Immature natural killer cell (primary cell): ENCODE data around the gene FGF8. TPM values are rescaled to one million over a fixed set of nuclear protein-coding genes. Genes with fewer than 3 reads are reported as not detected.

ENCODE experiments used
- DNase-seq, 3 donors: peaks; one replicate each; pipeline ENCODE4 v3.0.0; 2022; ENCODE audit warnings: mixed read lengths in 1 of 3
- H3K27ac Mint-ChIP-seq, 6 donors: one replicate each; pipeline ENCODE4 v1.8.0; 2020; ENCODE audit warnings: mixed read lengths in 6 of 6, mild to moderate bottlenecking in 5 of 6, inconsistent platforms in 4 of 6, moderate library complexity in 3 of 6
- H3K27me3 Mint-ChIP-seq, 3 donors: one replicate each; pipeline ENCODE4 v1.8.0; 2020 to 2021; ENCODE audit warnings: low read depth in 3 of 3, mild to moderate bottlenecking in 3 of 3, mixed read lengths in 3 of 3, moderate library complexity in 3 of 3, inconsistent platforms in 1 of 3
- H3K36me3 Mint-ChIP-seq, 3 donors: one replicate each; pipeline ENCODE4 v1.8.0; 2020; ENCODE audit warnings: mixed read lengths in 3 of 3, inconsistent platforms in 2 of 3, mild to moderate bottlenecking in 2 of 3
- H3K4me1 Mint-ChIP-seq, 2 donors: one replicate each; pipeline ENCODE4 v1.8.0; 2020; ENCODE audit warnings: inconsistent platforms in 2 of 2, mild to moderate bottlenecking in 2 of 2, mixed read lengths in 2 of 2, moderate library complexity in 1 of 2
- H3K4me3 Mint-ChIP-seq, 5 donors: one replicate each; pipeline ENCODE4 v1.8.0; 2020; ENCODE audit warnings: mild to moderate bottlenecking in 5 of 5, mixed read lengths in 5 of 5, inconsistent platforms in 3 of 5, moderate library complexity in 3 of 5
- H3K9me3 Mint-ChIP-seq, 6 donors: one replicate each; pipeline ENCODE4 v1.8.0; 2020; ENCODE audit warnings: mild to moderate bottlenecking in 6 of 6, mixed read lengths in 6 of 6, inconsistent platforms in 4 of 6, moderate library complexity in 3 of 6
- polyA plus RNA-seq, 3 donors: library from polyadenylated mRNA; unstranded; fragments of 300-500 nt; fragmentation: Illumina TruSeq; gene quantifications; one replicate each; pipeline ENCODE4 v1.2.3, GENCODE V29; 2021

The FGF8 gene
- polyA plus RNA-seq, 3 donors from 2014 or later = not detected

DNA sequence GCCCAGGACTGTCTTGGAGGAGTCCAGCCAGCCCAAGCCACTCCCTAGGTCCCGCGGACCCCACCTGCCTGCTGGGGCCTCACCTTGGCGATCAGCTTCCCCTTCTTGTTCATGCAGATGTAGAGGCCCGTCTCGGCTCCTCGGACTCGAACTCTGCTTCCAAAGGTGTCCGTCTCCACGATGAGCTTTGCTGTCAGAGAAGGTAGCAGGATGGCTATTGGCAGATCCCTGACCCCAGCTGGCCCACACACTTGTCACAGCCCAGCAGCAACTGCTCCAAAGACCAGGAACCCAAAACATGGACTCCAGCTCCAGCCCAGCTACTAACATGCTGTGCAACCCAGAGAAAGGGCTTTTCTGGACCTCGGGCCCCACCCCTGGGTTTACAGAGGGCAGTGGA is 4.5 kb downstream of the FGF8 start:
- Mint-ChIP-seq H3K4me3 (no peak overlapping the region), H3K36me3 (no peaks in the 10 kb centered on the region), H3K27ac (no peak overlapping the region), H3K4me1 (peaks cover 0 to 5% of the 10 kb centered on the region in 2 donors), H3K9me3 (peaks cover 0 to 1% (median 0%) of the 10 kb centered on the region in 6 donors), H3K27me3 (peaks cover 19 to 29% (median 28%) of the 10 kb centered on the region in 3 donors)
- DNase-seq = no peak

DNA sequence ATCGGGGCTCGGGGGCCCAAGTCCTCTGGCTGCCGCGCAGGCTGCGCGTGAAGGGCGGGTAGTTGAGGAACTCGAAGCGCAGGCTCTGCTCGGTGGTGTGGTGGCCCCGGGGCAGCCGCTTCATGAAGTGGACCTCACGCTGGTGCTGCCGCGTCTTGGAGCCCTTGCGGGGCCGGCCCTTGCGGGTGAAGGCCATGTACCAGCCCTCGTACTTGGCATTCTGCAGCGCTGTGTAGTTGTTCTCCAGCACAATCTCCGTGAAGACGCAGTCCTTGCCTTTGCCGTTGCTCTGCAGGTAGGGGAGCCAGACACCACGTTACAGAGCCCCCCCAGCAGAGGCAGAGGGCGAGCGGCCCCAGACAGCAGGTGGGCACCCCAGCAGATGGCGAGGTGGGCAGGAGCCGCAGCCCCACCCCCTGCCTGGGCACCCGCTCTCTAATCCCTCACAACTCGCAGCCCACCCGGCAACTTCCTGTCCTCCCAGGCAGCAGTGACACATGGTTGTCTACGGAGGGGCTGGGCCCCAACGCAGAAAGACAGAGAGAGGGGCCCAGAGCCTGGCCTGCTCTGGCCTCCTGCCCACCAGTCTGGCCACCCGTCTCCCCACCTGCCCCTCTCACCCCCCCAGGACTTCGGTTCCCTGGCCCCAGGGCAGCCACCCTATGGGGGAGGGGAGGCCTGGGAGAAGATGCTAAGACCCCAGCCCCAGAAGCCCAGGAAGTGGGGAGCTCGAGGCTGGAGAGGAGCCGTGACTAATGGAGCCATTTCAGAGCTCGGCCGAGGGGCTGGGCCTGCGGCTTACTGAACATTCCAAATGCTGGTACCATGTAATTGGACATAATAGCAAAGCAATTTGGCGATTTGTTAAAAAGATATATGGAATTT is 5.3 kb downstream of the FGF8 start:
- no peak overlapping the region for H3K27ac Mint-ChIP-seq

DNA sequence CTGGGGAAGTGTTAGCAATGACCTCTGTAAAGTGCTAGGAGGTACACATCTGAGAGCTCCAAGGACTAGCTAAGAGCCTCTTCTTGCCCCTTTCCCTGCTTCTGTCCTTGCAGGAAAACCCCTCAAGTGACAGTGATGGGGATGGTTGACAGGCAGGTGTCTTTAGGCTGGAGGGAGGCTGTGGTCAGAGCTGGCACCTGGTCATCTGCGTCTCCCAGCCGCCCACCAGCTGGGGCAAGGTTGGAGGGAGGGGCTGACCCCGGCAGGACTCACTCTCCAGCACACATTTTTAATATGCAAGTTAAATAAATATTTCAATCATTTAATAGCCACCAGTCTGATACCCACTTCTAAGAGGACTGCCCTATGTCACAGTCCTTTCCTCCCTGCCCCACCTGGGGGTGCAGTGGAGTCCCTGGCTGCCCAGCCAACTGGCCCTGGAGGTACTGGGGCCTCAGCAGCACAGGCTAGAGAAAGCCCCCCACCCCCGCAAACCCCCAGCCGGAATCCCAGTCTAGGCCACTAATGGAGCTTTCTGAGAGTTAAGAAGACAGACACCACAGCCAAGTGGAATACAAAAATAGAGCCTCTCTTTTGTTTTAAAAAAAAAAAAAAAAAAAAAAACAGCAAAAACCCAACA is 6.3 kb downstream of the FGF8 start:
- peaks cover 0 to 3% of the 10 kb centered on the region in 2 donors for H3K4me1 Mint-ChIP-seq
- H3K27me3 Mint-ChIP-seq = peaks cover 19 to 33% (median 28%) of the 10 kb centered on the region in 3 donors
- H3K4me3 Mint-ChIP-seq = no peak overlapping the region
- DNase-seq = no peak
- H3K9me3 Mint-ChIP-seq = peaks cover 0 to 1% (median 0%) of the 10 kb centered on the region in 6 donors
- H3K27ac Mint-ChIP-seq = no peak overlapping the region
- H3K36me3 Mint-ChIP-seq = no peaks in the 10 kb centered on the region

More for the DNA sequence above, 5.3 kb downstream of the FGF8 start:
- peaks cover 19 to 31% (median 28%) of the 10 kb centered on the region in 3 donors for H3K27me3 Mint-ChIP-seq
- peaks cover 0 to 1% (median 0%) of the 10 kb centered on the region in 6 donors for H3K9me3 Mint-ChIP-seq
- H3K36me3 Mint-ChIP-seq = no peaks in the 10 kb centered on the region
- no peak overlapping the region for H3K4me3 Mint-ChIP-seq
- DNase-seq = no peak
- H3K4me1 Mint-ChIP-seq = peaks cover 0 to 5% of the 10 kb centered on the region in 2 donors

DNA sequence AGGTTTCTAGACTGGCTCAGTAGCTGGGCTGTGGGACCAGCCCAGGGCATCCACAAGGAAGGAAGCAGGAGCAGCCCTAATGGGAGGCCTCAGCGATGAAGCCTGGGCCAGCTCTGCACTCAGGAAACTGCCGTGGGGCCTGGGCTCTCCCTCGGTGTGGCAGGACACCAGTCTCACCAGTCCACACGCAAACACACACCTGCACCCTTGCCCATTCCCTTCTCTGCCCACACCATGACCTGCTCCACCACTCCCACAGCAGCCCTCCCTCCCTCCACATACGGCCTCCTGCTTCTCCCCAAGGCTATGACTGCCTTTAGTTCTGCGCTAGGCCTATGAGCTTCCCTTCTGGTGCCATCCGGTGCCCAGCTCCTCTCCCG is 7.1 kb downstream of the FGF8 start:
- peaks cover 0 to 1% (median 0%) of the 10 kb centered on the region in 6 donors for H3K9me3 Mint-ChIP-seq
- no peak for DNase-seq
- no peaks in the 10 kb centered on the region for H3K36me3 Mint-ChIP-seq
- no peak overlapping the region for H3K4me3 Mint-ChIP-seq
- peaks cover 0 to 2% of the 10 kb centered on the region in 2 donors for H3K4me1 Mint-ChIP-seq
- peaks cover 15 to 26% (median 25%) of the 10 kb centered on the region in 3 donors for H3K27me3 Mint-ChIP-seq
- no peak overlapping the region for H3K27ac Mint-ChIP-seq

DNA sequence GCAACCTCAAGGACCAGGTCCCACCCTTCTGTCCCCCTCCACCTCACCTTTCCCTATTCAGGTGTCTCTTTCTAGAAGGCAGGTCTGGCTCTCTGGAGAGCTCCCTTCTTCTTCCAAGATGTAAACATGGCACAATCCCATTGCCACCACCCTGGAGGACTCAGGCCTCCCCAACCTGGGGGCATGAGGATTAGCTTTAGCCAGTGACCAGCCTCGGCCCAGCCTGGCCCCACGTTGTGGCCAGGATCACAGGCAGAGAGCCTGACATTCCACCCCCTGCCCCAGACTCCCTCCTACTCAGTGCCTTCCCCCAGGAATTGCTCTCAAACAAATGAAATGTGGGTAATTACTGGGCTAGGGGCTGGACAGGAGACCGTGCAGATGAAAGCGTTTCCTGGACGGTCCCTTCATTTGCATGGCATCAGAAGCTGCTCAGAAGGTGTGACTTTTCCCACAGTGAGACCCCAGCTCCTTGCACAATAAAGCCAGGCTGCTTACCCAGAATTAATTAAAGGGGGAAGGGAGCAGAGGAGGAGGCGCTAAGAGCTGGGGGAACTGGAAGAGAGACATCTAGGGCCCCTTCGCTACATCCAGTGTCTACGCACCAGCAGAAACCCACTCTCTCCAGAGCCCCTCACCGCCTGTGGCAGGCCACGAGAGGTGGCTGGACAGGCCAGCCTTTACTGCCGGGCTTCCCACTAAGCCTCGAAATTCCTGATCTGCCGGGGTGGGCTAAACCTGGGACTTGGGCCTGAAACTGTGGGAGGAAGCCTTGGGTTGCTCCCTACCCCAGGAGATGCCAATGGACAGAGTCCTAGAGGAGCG is 7.7 kb downstream of the FGF8 start:
- H3K27me3 Mint-ChIP-seq = peaks cover 11 to 22% (median 20%) of the 10 kb centered on the region in 3 donors
- H3K36me3 Mint-ChIP-seq = no peaks in the 10 kb centered on the region
- H3K9me3 Mint-ChIP-seq = peaks cover 0 to 1% (median 0%) of the 10 kb centered on the region in 6 donors
- no peak for DNase-seq
- H3K4me3 Mint-ChIP-seq = no peak overlapping the region
- peaks cover 0 to 2% of the 10 kb centered on the region in 2 donors for H3K4me1 Mint-ChIP-seq
- no peak overlapping the region for H3K27ac Mint-ChIP-seq

DNA sequence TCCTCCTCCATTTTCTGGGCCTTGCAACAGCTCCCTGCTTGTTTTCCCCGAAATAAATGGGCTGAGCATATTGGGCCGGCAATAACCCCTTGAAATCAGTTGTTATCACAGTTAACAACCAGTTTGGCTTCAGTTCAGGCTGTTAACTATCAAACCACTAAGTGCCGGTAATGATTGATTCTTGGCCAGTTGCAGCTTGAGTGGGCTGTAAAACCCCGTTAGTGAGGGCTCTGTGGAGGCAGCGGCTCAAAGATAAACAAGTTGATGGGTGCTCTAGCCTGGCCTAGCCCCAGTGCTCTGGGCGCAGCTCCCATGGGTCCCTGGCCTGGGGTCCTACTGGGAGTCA is 8.3 kb downstream of the FGF8 start:
- H3K9me3 Mint-ChIP-seq = peaks cover 0 to 1% (median 0%) of the 10 kb centered on the region in 6 donors
- H3K4me1 Mint-ChIP-seq = peaks cover 0 to 2% of the 10 kb centered on the region in 2 donors
- H3K27me3 Mint-ChIP-seq = peaks cover 8 to 20% (median 16%) of the 10 kb centered on the region in 3 donors
- H3K4me3 Mint-ChIP-seq = no peak overlapping the region
- no peaks in the 10 kb centered on the region for H3K36me3 Mint-ChIP-seq
- no peak overlapping the region for H3K27ac Mint-ChIP-seq
- DNase-seq = no peak

DNA sequence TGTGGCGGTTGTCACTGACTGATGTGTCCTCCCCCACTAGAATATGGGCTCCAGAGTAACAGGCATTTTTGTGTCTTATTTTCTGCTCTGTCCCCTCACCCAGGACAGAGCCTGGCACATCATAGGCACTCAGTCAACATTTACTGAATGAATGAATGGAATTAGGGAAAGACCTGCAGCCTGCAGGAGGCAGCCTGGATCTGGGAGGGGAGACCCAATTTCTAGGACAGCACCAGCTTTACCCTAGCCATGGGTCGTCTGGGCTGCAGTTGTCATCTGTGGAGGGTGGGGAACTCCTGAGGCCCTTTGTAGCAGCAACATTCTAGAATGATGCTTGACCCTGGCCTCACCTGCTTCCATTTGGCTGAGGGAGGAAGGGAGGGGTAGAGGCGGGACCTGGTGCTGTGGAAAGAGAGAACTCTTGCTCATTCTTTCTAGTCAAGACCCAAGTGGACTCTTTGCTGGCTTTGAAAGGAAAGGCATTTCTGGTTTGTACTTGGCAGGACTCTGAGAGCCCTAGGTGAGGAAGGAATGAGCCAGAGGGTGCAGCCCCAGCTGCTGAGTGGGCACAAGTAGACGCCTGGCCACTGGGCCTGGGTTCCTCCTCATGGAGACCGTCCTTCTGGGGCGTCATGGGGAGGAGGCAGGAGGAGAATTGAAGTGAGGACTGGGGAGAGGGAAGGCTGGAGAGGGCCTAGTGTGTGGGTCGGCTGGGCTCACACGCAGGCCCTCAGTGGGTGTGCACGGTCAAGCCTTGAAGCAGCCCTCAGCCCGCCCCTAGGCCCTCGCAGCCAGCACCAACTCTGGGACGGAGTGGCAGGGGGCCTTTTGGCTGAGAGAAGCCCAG is 8.9 kb downstream of the FGF8 start:
- no peaks in the 10 kb centered on the region for H3K36me3 Mint-ChIP-seq
- no peak overlapping the region for H3K27ac Mint-ChIP-seq
- no peak overlapping the region for H3K4me3 Mint-ChIP-seq
- H3K4me1 Mint-ChIP-seq = peaks cover 0 to 2% of the 10 kb centered on the region in 2 donors
- peaks cover 0 to 1% (median 0%) of the 10 kb centered on the region in 6 donors for H3K9me3 Mint-ChIP-seq
- no peak for DNase-seq
- H3K27me3 Mint-ChIP-seq = peaks cover 5 to 23% (median 10%) of the 10 kb centered on the region in 3 donors

DNA sequence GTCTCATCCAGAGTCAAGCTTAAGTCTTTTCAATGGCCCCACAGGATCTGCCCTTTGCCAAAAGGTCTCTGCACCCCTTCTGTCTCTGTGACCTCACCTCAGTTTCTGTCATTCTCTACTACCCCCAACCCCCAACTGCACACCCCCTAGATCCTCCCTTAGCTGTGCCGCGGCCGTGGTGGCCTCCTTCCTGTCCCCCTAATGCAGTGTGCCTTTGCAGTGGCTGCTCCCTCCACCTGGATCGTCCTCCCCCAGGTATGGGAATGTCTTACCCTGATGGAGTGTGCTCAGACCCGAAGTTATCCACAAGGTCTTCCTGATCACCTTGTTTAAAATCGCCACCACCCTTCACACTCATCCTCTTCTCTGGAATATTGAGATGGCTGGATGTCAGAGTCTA is 9.6 kb downstream of the FGF8 start:
- Mint-ChIP-seq H3K27me3 (peaks cover 7 to 20% (median 9%) of the 10 kb centered on the region in 3 donors), H3K36me3 (no peaks in the 10 kb centered on the region), H3K4me3 (no peak overlapping the region), H3K4me1 (peaks cover 0 to 2% of the 10 kb centered on the region in 2 donors), H3K9me3 (peaks cover 0 to 1% (median 0%) of the 10 kb centered on the region in 6 donors), H3K27ac (no peak overlapping the region)
- no peak for DNase-seq

DNA sequence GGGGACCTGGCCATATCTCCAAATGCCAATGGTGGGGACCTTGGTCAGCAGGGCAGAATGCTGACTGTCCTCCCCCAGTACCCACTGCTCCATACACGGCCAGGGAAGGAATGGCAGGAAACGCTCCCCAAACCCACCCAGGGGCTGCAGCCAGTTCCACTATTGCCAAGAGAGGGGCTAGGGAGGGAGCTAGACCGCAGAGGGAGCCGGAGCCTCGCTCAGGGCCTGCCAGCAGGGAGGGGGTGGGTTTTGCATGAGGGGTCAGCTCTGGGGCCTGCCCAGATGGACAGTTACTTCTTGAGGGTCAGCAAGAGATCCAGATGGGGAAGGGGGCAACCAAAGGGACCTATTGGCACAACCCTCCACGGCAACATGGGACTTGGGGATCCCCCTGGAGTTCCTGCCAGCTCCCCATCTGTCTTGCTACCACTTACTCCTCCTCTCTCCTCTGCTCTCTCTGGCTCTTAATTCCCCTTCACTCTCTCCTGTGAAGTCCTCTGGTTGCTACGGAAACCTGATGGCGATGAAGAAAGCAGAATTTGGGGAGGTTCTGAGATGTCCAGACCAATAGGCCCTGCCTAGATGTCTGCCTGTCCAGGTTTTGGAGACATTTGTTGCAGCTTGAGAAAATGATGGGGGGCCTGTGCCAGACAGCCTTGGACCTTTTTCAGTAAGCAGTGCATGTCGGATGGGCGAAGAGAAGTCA is 12.6 kb downstream of the FGF8 start:
- H3K4me3 Mint-ChIP-seq = no peak overlapping the region
- H3K27me3 Mint-ChIP-seq = peaks cover 4 to 14% (median 7%) of the 10 kb centered on the region in 3 donors
- no peak for DNase-seq
- no peak overlapping the region for H3K27ac Mint-ChIP-seq
- H3K9me3 Mint-ChIP-seq = peaks cover 0 to 1% (median 0%) of the 10 kb centered on the region in 6 donors
- no peaks in the 10 kb centered on the region for H3K4me1 Mint-ChIP-seq
- no peaks in the 10 kb centered on the region for H3K36me3 Mint-ChIP-seq

DNA sequence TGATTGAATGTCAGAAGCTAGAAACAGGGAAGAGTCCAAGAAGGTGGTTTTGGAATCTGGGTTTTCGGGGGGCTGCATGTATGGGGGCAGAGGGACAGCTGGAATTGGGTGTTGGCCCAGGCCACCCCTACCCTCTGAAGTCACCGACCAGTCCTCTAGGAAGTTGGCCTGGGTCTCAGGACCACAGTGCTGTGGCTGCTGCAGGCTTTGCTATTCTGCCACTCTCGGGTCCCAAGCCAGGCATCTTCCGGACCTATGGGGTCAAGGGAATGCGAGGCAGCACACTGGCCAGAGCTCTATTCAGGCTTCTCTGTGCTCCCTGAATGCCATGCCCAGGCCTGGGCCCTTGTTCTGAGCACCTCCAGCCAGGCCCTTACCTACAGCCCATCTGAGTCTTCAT is 13.2 kb downstream of the FGF8 start:
- DNase-seq = no peak
- H3K4me1 Mint-ChIP-seq = no peaks in the 10 kb centered on the region
- no peak overlapping the region for H3K27ac Mint-ChIP-seq
- H3K9me3 Mint-ChIP-seq = peaks cover 0 to 1% (median 0%) of the 10 kb centered on the region in 6 donors
- H3K36me3 Mint-ChIP-seq = no peaks in the 10 kb centered on the region
- H3K4me3 Mint-ChIP-seq = no peak overlapping the region
- H3K27me3 Mint-ChIP-seq = peaks cover 4 to 14% (median 8%) of the 10 kb centered on the region in 3 donors

DNA sequence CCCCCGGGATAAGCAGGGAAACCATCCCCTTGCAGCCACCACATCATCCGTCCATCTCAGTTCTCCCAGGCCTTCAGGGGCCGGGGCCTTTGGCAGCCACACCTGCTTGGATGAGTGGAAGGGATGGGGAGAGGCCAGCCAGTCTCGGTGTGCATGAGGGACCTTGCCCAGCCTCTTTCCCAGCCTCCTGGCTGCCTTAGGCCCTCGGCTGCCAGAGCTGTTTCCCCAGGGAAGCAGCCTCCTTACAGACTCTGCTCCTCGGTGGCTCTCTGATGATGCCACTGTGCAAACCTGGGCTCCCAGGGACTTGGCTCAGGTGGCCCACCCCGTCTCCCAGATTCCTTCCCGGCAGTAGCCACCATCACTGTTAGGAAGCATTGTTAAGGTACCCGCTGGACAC is 14.7 kb downstream of the FGF8 start:
- H3K9me3 Mint-ChIP-seq = no peaks in the 10 kb centered on the region
- H3K4me1 Mint-ChIP-seq = no peaks in the 10 kb centered on the region
- no peaks in the 10 kb centered on the region for H3K36me3 Mint-ChIP-seq
- H3K27ac Mint-ChIP-seq = no peak overlapping the region
- peaks cover 4 to 14% (median 5%) of the 10 kb centered on the region in 3 donors for H3K27me3 Mint-ChIP-seq
- DNase-seq = no peak
- no peak overlapping the region for H3K4me3 Mint-ChIP-seq

DNA sequence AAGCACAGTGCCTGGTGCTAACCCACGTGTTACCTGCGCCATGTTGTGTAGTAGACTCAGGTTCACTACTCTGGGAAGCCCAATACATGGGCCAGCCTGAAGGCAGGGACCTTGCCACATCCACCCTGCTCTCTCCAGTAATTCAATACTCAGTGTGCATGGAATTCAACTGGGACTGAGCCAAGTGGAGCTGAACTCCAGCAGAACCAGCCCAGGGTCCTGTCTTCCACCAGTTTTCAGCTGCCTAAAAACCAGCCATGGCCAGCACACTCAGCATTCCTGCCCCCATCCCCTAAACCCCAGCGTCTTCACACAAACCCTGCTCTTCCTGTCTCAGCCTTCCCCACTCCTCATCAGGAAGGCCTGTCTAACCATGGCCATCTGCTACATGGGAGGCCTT is 15.4 kb downstream of the FGF8 start:
- Mint-ChIP-seq H3K9me3 (no peaks in the 10 kb centered on the region), H3K4me3 (no peak overlapping the region), H3K27ac (no peak overlapping the region), H3K36me3 (no peaks in the 10 kb centered on the region), H3K27me3 (peaks cover 4 to 15% (median 5%) of the 10 kb centered on the region in 3 donors), H3K4me1 (no peaks in the 10 kb centered on the region)
- DNase-seq = no peak
